ENCODE measurements around the gene TNP2. TPM values are rescaled to one million over a fixed set of nuclear protein-coding genes. Genes with fewer than 3 reads are reported as not detected.

Gene TNP2
- total and polyA plus RNA-seq, 9 of the 15 experiments (the other 6 are each of a cell fraction or from before 2014, with no cell fraction given), result not detected

DNA sequence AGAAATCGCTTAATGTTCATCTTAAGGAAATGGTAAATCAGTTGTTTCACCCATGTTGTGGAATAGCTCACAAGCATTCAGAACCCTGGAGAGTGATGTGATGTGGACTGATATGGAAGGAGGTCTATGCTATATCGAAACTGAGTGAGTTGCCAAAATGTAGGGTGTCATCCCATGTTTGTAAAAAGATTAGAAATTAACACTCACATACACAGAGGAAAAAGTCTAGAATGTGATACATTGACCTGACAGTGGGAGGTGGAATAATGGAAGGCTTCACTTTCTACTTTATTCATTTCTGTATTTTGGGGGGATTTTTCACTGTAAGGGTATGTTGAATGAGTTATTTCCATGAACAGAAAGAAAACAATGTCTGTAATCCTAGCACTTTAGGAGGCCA is 16.7 kb upstream of the TNP2 start:
- no peaks in the 10 kb centered on the region for H3K9me3 ChIP-seq (replicated peaks; ENCODE audit: control insufficient read depth, insufficient read depth, low read depth, low read length)
- H3K9ac ChIP-seq (ENCODE audit: insufficient read depth in 1 of 2, low read depth in 2 of 2, low read length in 2 of 2), result no peak overlapping the region
- FAIRE-seq (no peak), DNase-seq (ENCODE audit: extremely low read depth in 1 of 4, low spot score in 3 of 4) (no peak), ATAC-seq (no peak)
- H3K4me1 ChIP-seq (replicated peaks in 1 of 2; ENCODE audit: control insufficient read depth in 2 of 2, insufficient read depth in 2 of 2, low read length in 2 of 2), result peaks cover 0 to 4% of the 10 kb centered on the region in 2 experiments; a peak in 2 of 5 replicates
- in situ Hi-C loops (cut with MboI), result no loop called here
- H2AFZ ChIP-seq (ENCODE audit: low read depth, low read length), result no peak overlapping the region
- no peak overlapping the region for H3K4me3 ChIP-seq
- BruUV-seq (replicated peaks), result no TSS peak
- H3K9me1 ChIP-seq (ENCODE audit: control insufficient read depth, insufficient read depth, low read length), result no peaks in the 10 kb centered on the region
- H3K4me2 ChIP-seq (ENCODE audit: insufficient read depth, low read length), result no peak overlapping the region
- 0% methylated on average over 2 of the region's 2 CpGs for WGBS (ENCODE audit: insufficient coverage, low coverage, missing lambda C conversion rate)
- intact Hi-C loops (cut with micrococcal nuclease), result no loop called here
- H4K20me1 ChIP-seq (replicated peaks; ENCODE audit: control insufficient read depth, insufficient read depth, low read length), result peaks cover 6% of the 10 kb centered on the region; the same call in 1 of the 2 replicates
- H3K27me3 ChIP-seq (ENCODE audit: control insufficient read depth in 2 of 2, insufficient read depth in 2 of 2, low read length in 2 of 2), result peaks cover 34 to 55% of the 10 kb centered on the region in 2 experiments
- ChIA-PET POLR2A (interaction anchor here (0.5 to 1.1 kb wide), 3 partner anchors 11 to 291 kb away, joined by 3 to 4 read pairs (median 3); no protein-coding TSS in a partner anchor), CTCF (ENCODE audit: low intra/inter-chr PET ratio) (no interaction called here)
- no peaks in the 10 kb centered on the region for H3K79me2 ChIP-seq (ENCODE audit: control insufficient read depth, insufficient read depth, low read length)
- no peak overlapping the region for H3K27ac ChIP-seq (ENCODE audit: extremely low read depth, low read depth, low read length)
- H3K36me3 ChIP-seq (ENCODE audit: control insufficient read depth, insufficient read depth, low read length), result no peaks in the 10 kb centered on the region
- TF ChIP-seq MIER1 (IDR thresholded peaks at IDR 0.05; ENCODE audit: low read depth) (0 out of 2 replicates have a peak, but pooled peaks have one; percentile 53), TARDBP (IDR thresholded peaks at IDR 0.05) (no peak)
- TF ChIP-seq, protein P1, sequence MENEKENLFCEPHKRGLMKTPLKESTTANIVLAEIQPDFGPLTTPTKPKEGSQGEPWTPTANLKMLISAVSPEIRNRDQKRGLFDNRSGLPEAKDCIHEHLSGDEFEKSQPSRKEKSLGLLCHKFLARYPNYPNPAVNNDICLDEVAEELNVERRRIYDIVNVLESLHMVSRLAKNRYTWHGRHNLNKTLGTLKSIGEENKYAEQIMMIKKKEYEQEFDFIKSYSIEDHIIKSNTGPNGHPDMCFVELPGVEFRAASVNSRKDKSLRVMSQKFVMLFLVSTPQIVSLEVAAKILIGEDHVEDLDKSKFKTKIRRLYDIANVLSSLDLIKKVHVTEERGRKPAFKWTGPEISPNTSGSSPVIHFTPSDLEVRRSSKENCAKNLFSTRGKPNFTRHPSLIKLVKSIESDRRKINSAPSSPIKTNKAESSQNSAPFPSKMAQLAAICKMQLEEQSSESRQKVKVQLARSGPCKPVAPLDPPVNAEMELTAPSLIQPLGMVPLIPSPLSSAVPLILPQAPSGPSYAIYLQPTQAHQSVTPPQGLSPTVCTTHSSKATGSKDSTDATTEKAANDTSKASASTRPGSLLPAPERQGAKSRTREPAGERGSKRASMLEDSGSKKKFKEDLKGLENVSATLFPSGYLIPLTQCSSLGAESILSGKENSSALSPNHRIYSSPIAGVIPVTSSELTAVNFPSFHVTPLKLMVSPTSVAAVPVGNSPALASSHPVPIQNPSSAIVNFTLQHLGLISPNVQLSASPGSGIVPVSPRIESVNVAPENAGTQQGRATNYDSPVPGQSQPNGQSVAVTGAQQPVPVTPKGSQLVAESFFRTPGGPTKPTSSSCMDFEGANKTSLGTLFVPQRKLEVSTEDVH (IDR thresholded peaks at IDR 0.05; ENCODE audit: low read depth, partially characterized antibody), result no peak
- TF ChIP-seq, protein P2, sequence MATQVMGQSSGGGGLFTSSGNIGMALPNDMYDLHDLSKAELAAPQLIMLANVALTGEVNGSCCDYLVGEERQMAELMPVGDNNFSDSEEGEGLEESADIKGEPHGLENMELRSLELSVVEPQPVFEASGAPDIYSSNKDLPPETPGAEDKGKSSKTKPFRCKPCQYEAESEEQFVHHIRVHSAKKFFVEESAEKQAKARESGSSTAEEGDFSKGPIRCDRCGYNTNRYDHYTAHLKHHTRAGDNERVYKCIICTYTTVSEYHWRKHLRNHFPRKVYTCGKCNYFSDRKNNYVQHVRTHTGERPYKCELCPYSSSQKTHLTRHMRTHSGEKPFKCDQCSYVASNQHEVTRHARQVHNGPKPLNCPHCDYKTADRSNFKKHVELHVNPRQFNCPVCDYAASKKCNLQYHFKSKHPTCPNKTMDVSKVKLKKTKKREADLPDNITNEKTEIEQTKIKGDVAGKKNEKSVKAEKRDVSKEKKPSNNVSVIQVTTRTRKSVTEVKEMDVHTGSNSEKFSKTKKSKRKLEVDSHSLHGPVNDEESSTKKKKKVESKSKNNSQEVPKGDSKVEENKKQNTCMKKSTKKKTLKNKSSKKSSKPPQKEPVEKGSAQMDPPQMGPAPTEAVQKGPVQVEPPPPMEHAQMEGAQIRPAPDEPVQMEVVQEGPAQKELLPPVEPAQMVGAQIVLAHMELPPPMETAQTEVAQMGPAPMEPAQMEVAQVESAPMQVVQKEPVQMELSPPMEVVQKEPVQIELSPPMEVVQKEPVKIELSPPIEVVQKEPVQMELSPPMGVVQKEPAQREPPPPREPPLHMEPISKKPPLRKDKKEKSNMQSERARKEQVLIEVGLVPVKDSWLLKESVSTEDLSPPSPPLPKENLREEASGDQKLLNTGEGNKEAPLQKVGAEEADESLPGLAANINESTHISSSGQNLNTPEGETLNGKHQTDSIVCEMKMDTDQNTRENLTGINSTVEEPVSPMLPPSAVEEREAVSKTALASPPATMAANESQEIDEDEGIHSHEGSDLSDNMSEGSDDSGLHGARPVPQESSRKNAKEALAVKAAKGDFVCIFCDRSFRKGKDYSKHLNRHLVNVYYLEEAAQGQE (IDR thresholded peaks at IDR 0.05; ENCODE audit: borderline replicate concordance), result peak; percentile 89
- TF ChIP-seq, protein P2 (CRISPR knock-in tag; IDR thresholded peaks at IDR 0.05; ENCODE audit: low read depth), result no peak
- TF ChIP-seq, protein P3, sequence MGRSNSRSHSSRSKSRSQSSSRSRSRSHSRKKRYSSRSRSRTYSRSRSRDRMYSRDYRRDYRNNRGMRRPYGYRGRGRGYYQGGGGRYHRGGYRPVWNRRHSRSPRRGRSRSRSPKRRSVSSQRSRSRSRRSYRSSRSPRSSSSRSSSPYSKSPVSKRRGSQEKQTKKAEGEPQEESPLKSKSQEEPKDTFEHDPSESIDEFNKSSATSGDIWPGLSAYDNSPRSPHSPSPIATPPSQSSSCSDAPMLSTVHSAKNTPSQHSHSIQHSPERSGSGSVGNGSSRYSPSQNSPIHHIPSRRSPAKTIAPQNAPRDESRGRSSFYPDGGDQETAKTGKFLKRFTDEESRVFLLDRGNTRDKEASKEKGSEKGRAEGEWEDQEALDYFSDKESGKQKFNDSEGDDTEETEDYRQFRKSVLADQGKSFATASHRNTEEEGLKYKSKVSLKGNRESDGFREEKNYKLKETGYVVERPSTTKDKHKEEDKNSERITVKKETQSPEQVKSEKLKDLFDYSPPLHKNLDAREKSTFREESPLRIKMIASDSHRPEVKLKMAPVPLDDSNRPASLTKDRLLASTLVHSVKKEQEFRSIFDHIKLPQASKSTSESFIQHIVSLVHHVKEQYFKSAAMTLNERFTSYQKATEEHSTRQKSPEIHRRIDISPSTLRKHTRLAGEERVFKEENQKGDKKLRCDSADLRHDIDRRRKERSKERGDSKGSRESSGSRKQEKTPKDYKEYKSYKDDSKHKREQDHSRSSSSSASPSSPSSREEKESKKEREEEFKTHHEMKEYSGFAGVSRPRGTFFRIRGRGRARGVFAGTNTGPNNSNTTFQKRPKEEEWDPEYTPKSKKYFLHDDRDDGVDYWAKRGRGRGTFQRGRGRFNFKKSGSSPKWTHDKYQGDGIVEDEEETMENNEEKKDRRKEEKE (IDR thresholded peaks at IDR 0.05; ENCODE audit: borderline replicate concordance in 1 of 2, control insufficient read depth in 1 of 2, low read depth in 2 of 2, low read length in 1 of 2), result no peak

Measured in K562 (cell line).